K562 (cell line): ENCODE measurements around the gene JUNB. TPM values are rescaled to one million over a fixed set of nuclear protein-coding genes. Genes with fewer than 3 reads are reported as not detected.
A peak's percentile ranks its signal among the peaks of the same experiment; 100 is the strongest.

Experiments used
- CREB5 ChIP-seq: fragments of 250-450 bp; sonication (Bioruptor Pico); IDR thresholded peaks from 2 replicates; pipeline ENCODE4 v1.5.0; 2020; ENCODE audit warnings: mild to moderate bottlenecking
- CUX1 ChIP-seq: fragments of 200-800 bp; sonication (Bioruptor generic); IDR thresholded peaks from 2 replicates; pipeline ENCODE4 v1.6.1; 2016; ENCODE audit warnings: missing genetic modification characterization, missing compliant biosample characterization
- KDM1A ChIP-seq, 2 experiments: fragments of 450-650 bp; IDR thresholded peaks; 2 replicates each; pipeline ENCODE4 v1.6.1; 2016; ENCODE audit warnings: mild to moderate bottlenecking in 2 of 2
- MBD1 ChIP-seq: fragments of 250-450 bp; sonication (Bioruptor Pico); IDR thresholded peaks from 2 replicates; pipeline ENCODE4 v1.8.0; 2022; ENCODE audit warnings: inconsistent platforms
- SP2 ChIP-seq: IDR thresholded peaks from 2 replicates; pipeline ENCODE4 v1.6.1; 2011; ENCODE audit warnings: mild to moderate bottlenecking, low read depth, low read length, moderate library complexity; ENCODE audit not compliant: poor library complexity, severe bottlenecking; ENCODE audit errors: extremely low read depth
- STAG1 ChIP-seq: sonication (generic); formaldehyde crosslinking; IDR thresholded peaks from 2 replicates; pipeline ENCODE4 v1.5.0; 2020; ENCODE audit warnings: missing genetic modification reagents, borderline replicate concordance
- TCF7 ChIP-seq: sonication (generic); IDR thresholded peaks from 2 replicates; pipeline ENCODE4 v1.6.1; 2016; ENCODE audit warnings: antibody characterized with exemption, borderline replicate concordance
- TCF7L2 ChIP-seq: fragments of 150-350 bp; IDR thresholded peaks from 2 replicates; pipeline ENCODE4 v1.6.1; 2016; ENCODE audit warnings: low read depth, mild to moderate bottlenecking, low read length, moderate library complexity
- U2AF1 ChIP-seq: fragments of 200-400 bp; formaldehyde crosslinking; optimal IDR thresholded peaks from 2 replicates; pipeline ENCODE3; 2017; ENCODE audit warnings: mild to moderate bottlenecking, low read depth, low read length, moderate library complexity
- VEZF1 ChIP-seq: fragments of 200-800 bp; sonication (Bioruptor generic); IDR thresholded peaks from 2 replicates; pipeline ENCODE4 v1.6.1; 2017; ENCODE audit warnings: missing genetic modification characterization, missing compliant biosample characterization
- ZBTB2 ChIP-seq: fragments of 450-650 bp; IDR thresholded peaks from 2 replicates; pipeline ENCODE4 v1.6.1; 2016; ENCODE audit warnings: antibody characterized with exemption
- ZNF384 ChIP-seq: IDR thresholded peaks from 2 replicates; pipeline ENCODE4 v1.6.1; 2012; ENCODE audit warnings: low read depth, low read length, improper control_type of control experiment
- polyA plus RNA-seq, 8 experiments: library from polyadenylated mRNA; depleted of rRNA in 4 of 8; stranded (reverse) in 5 of 8; unstranded in 3 of 8; fragments of >200 nt; fragmentation: Nextera tagmentation in 2 of 8; fragmentation: Illumina TruSeq in 1 of 8; extraction: Ambion mirVana in 2 of 8; extraction: Trizol in 1 of 8; gene quantifications; 2 replicates each; pipeline versions ENCODE4 v1.2.1 to v1.2.3, GENCODE V29; 2011 to 2014; ENCODE audit warnings: inconsistent platforms in 1 of 8, missing spikeins in 1 of 8
- total RNA-seq, 7 experiments: library from RNA; depleted of rRNA in 6 of 7; stranded (reverse); fragments of >200 nt in 6 of 7; fragmentation: Illumina TruSeq in 2 of 7; extraction: Trizol in 2 of 7; gene quantifications; 2 replicates each; pipeline versions ENCODE4 v1.2.1 to v1.2.3, GENCODE V29; 2011 to 2021; ENCODE audit warnings: low replicate concordance in 1 of 7

JUNB gene
- total and polyA plus RNA-seq, 9 of the 15 experiments (the other 6 are each of a cell fraction or from before 2014, with no cell fraction given) = 0.23 to 88.1 (median 13.1) TPM

GRCh38 chr19:12806242-12807081, 15.2 kb downstream of the JUNB start, which contains the start of gene RNASEH2A (continued):
- TF ChIP-seq ZBTB2 = peak; percentile 100
- no peak for TF ChIP-seq ZNF384
- TF ChIP-seq VEZF1 (CRISPR knock-in tag) = peak; percentile 31; the same call in 1 of the 2 replicates
- TF ChIP-seq TCF7L2 = no peak
- no peak for TF ChIP-seq SP2
- no peak for TF ChIP-seq TCF7
- no peak for TF ChIP-seq KDM1A (IDR thresholded peaks at IDR 0.05)
- no peak for TF ChIP-seq STAG1
- TF ChIP-seq MBD1 (CRISPR knock-in tag) = no peak
- TF ChIP-seq U2AF1 = no peak
- no peak for TF ChIP-seq CUX1 (CRISPR knock-in tag)
- no peak for TF ChIP-seq CREB5
